HepG2 (cell line): ENCODE data around the gene ANKRA2. TPM values are rescaled to one million over a fixed set of nuclear protein-coding genes. Genes with fewer than 3 reads are reported as not detected.
A peak's percentile ranks its signal among the peaks of the same experiment; 100 is the strongest.

Experiments used
- AGO2 ChIP-seq: fragments of 200-400 bp; formaldehyde crosslinking; optimal IDR thresholded peaks from 2 replicates; pipeline ENCODE3; 2017; ENCODE audit warnings: mild to moderate bottlenecking, low read depth, low read length, moderate library complexity
- ARID2 ChIP-seq: sonication (generic); formaldehyde crosslinking; IDR thresholded peaks from 2 replicates; pipeline ENCODE4 v1.8.1; 2022; ENCODE audit warnings: mild to moderate bottlenecking, missing genetic modification reagents, borderline replicate concordance
- FIP1L1 ChIP-seq: fragments of 200-400 bp; formaldehyde crosslinking; IDR thresholded peaks from 2 replicates; pipeline ENCODE4 v1.6.1; 2018; ENCODE audit warnings: low read depth, mild to moderate bottlenecking, low read length, moderate library complexity, borderline replicate concordance; ENCODE audit not compliant: insufficient read depth
- FOSL2 ChIP-seq: sonication (generic); formaldehyde crosslinking; IDR thresholded peaks from 2 replicates; pipeline ENCODE4 v1.4.0; 2020; ENCODE audit warnings: missing genetic modification reagents
- GATAD2A ChIP-seq: IDR thresholded peaks from 2 replicates; pipeline ENCODE4 v1.6.1; 2016
- MAZ ChIP-seq, 2 experiments: sonication (generic) in 1 of 2; formaldehyde crosslinking in 1 of 2; IDR thresholded peaks; 2 replicates each; pipeline versions ENCODE4 v1.5.0 to v1.6.1; 2012 to 2020; ENCODE audit warnings: low read depth in 2 of 2, mild to moderate bottlenecking in 2 of 2, borderline replicate concordance in 1 of 2, improper control_type of control experiment in 1 of 2, low read length in 1 of 2, missing genetic modification reagents in 1 of 2, moderate library complexity in 1 of 2
- RORA ChIP-seq: sonication (generic); formaldehyde crosslinking; IDR thresholded peaks from 2 replicates; pipeline ENCODE4 v1.5.0; 2020; ENCODE audit warnings: mild to moderate bottlenecking, missing genetic modification reagents, moderate library complexity
- SOX5 ChIP-seq: IDR thresholded peaks from 2 replicates; pipeline ENCODE4 v1.6.1; 2016; ENCODE audit warnings: borderline replicate concordance
- ZNF510 ChIP-seq: sonication (generic); formaldehyde crosslinking; IDR thresholded peaks from 2 replicates; pipeline ENCODE4 v1.4.0; 2020; ENCODE audit warnings: low read depth, mild to moderate bottlenecking, missing genetic modification reagents
- ZNF790 ChIP-seq: sonication (generic); formaldehyde crosslinking; IDR thresholded peaks from 2 replicates; pipeline ENCODE4 v1.8.0; 2022; ENCODE audit warnings: missing genetic modification reagents, mild to moderate bottlenecking, borderline replicate concordance
- polyA plus RNA-seq, 8 experiments: library from polyadenylated mRNA; depleted of rRNA in 3 of 8; stranded (reverse) in 7 of 8; unstranded in 1 of 8; fragments of >200 nt; fragmentation: Illumina TruSeq in 4 of 8; extraction: Trizol in 4 of 8; gene quantifications; 2 replicates each; pipeline versions ENCODE4 v1.2.1 to v1.2.3, GENCODE V29; 2011 to 2016; ENCODE audit warnings: low read depth in 4 of 8, missing spikeins in 1 of 8, mixed read lengths in 1 of 8; ENCODE audit not compliant: insufficient read depth in 1 of 8
- total RNA-seq, 5 experiments: library from RNA; depleted of rRNA; stranded (reverse); fragments of >200 nt; fragmentation: Illumina TruSeq; extraction: Trizol; gene quantifications; 2 replicates each; pipeline ENCODE4 v1.2.3, GENCODE V29; 2016; ENCODE audit warnings: low read depth in 1 of 5
- TF ChIP-seq, protein P1 (sequence below): sonication (generic); formaldehyde crosslinking; IDR thresholded peaks from one replicate; pipeline ENCODE4 v1.5.1; 2020; ENCODE audit warnings: mild to moderate bottlenecking, missing genetic modification reagents; ENCODE audit errors: not compliant biosample characterization
- TF ChIP-seq, protein P2 (sequence below): sonication (generic); formaldehyde crosslinking; IDR thresholded peaks from 2 replicates; pipeline ENCODE4 v1.4.0; 2020; ENCODE audit warnings: missing genetic modification reagents
- TF ChIP-seq, protein P3 (sequence below): sonication (generic); formaldehyde crosslinking; IDR thresholded peaks from 2 replicates; pipeline ENCODE4 v1.4.0; 2020; ENCODE audit warnings: missing genetic modification reagents, borderline replicate concordance
- TF ChIP-seq, protein P4 (sequence below): sonication (generic); formaldehyde crosslinking; IDR thresholded peaks from 2 replicates; pipeline ENCODE4 v1.5.1; 2020; ENCODE audit warnings: missing genetic modification reagents, mild to moderate bottlenecking, borderline replicate concordance

The ANKRA2 gene
- total and polyA plus RNA-seq, 2 of the 13 experiments (the other 11 are each of a cell fraction or from before 2014, with no cell fraction given), result 23.6 to 33.6 TPM

DNA sequence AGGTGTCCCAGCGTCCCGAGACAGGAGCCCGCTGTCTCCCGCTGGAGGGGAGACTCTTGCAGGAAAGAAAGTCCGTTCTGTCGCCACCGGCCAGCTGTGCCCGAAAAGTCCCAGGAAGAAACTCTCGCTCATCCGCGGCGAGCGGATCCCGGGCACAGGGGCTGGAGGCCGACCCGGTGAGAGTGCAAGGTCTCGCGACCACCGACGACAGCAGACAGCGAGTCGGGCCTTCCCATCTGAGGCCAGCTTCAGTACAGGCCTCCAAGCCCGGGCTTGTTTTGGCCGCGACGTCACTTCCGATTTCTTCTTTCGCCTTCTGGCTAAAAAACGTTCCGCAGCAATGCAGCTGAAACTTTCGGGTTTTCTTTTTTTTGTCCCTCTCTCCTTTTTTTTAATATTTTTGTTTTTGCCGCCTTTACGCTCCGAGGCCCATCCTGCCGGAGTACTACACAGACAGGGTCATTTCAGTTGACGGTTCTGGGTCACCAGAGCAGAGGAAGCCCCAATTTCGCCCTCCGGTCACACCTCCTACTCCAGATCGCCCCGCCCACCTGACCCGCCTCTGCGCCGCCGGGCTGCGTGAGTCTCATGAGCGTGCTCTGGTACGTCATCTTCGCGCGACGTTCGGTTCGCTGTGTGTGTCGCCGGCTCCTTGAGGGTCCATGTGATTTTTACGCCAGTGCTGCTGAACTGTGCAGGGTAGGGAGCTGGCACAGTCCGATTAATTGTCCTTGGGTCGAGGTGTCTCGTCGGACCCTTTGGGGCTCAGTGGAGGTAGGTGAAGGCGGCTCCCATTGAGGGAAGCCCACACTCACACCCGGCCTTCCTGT is at the start of gene ANKRA2, which contains the start of gene UTP15 (continued):
- TF ChIP-seq AGO2 (no peak), ZNF510 (0 out of 2 replicates have a peak, but pooled peaks have one; percentile 51), ZNF790 (0 out of 2 replicates have a peak, but pooled peaks have one; percentile 62), FOSL2 (CRISPR knock-in tag) (peak; percentile 57), RORA (CRISPR knock-in tag) (no peak), GATAD2A (CRISPR knock-in tag) (peak; percentile 10; the same call in 1 of the 2 replicates), MAZ (IDR thresholded peaks at IDR 0.05; ENCODE audit: borderline replicate concordance, low read depth, low read length) (0 out of 2 replicates have a peak, but pooled peaks have one; percentile 5), MAZ (CRISPR knock-in tag; IDR thresholded peaks at IDR 0.05; ENCODE audit: low read depth) (no peak), FIP1L1 (no peak), ARID2 (no peak), SOX5 (CRISPR knock-in tag) (no peak)
- TF ChIP-seq, protein P1, sequence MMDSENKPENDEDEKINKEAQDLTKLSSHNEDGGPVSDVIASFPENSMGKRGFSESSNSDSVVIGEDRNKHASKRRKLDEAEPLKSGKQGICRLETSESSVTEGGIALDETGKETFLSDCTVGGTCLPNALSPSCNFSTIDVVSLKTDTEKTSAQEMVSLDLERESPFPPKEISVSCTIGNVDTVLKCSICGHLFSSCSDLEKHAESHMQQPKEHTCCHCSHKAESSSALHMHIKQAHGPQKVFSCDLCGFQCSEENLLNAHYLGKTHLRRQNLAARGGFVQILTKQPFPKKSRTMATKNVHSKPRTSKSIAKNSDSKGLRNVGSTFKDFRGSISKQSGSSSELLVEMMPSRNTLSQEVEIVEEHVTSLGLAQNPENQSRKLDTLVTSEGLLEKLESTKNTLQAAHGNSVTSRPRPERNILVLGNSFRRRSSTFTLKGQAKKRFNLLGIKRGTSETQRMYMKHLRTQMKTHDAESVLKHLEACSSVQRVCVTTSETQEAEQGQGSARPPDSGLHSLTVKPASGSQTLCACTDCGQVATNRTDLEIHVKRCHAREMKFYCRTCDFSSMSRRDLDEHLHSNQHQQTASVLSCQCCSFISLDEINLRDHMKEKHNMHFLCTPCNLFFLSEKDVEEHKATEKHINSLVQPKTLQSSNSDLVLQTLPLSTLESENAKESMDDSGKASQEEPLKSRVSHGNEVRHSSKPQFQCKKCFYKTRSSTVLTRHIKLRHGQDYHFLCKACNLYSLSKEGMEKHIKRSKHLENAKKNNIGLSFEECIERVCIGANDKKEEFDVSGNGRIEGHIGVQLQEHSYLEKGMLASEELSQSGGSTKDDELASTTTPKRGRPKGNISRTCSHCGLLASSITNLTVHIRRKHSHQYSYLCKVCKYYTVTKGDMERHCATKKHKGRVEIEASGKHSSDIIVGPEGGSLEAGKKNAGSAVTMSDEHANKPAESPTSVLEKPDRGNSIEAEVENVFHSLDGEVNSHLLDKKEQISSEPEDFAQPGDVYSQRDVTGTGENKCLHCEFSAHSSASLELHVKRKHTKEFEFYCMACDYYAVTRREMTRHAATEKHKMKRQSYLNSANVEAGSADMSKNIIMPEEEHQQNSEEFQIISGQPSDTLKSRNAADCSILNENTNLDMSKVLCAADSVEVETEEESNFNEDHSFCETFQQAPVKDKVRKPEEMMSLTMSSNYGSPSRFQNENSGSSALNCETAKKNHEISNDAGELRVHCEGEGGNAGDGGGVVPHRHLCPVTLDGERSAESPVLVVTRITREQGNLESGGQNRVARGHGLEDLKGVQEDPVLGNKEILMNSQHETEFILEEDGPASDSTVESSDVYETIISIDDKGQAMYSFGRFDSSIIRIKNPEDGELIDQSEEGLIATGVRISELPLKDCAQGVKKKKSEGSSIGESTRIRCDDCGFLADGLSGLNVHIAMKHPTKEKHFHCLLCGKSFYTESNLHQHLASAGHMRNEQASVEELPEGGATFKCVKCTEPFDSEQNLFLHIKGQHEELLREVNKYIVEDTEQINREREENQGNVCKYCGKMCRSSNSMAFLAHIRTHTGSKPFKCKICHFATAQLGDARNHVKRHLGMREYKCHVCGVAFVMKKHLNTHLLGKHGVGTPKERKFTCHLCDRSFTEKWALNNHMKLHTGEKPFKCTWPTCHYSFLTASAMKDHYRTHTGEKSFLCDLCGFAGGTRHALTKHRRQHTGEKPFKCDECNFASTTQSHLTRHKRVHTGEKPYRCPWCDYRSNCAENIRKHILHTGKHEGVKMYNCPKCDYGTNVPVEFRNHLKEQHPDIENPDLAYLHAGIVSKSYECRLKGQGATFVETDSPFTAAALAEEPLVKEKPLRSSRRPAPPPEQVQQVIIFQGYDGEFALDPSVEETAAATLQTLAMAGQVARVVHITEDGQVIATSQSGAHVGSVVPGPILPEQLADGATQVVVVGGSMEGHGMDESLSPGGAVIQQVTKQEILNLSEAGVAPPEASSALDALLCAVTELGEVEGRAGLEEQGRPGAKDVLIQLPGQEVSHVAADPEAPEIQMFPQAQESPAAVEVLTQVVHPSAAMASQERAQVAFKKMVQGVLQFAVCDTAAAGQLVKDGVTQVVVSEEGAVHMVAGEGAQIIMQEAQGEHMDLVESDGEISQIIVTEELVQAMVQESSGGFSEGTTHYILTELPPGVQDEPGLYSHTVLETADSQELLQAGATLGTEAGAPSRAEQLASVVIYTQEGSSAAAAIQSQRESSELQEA (CRISPR knock-in tag), result no peak
- TF ChIP-seq, protein P2, sequence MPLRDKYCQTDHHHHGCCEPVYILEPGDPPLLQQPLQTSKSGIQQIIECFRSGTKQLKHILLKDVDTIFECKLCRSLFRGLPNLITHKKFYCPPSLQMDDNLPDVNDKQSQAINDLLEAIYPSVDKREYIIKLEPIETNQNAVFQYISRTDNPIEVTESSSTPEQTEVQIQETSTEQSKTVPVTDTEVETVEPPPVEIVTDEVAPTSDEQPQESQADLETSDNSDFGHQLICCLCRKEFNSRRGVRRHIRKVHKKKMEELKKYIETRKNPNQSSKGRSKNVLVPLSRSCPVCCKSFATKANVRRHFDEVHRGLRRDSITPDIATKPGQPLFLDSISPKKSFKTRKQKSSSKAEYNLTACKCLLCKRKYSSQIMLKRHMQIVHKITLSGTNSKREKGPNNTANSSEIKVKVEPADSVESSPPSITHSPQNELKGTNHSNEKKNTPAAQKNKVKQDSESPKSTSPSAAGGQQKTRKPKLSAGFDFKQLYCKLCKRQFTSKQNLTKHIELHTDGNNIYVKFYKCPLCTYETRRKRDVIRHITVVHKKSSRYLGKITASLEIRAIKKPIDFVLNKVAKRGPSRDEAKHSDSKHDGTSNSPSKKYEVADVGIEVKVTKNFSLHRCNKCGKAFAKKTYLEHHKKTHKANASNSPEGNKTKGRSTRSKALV (CRISPR knock-in tag), result no peak
- TF ChIP-seq, protein P3, sequence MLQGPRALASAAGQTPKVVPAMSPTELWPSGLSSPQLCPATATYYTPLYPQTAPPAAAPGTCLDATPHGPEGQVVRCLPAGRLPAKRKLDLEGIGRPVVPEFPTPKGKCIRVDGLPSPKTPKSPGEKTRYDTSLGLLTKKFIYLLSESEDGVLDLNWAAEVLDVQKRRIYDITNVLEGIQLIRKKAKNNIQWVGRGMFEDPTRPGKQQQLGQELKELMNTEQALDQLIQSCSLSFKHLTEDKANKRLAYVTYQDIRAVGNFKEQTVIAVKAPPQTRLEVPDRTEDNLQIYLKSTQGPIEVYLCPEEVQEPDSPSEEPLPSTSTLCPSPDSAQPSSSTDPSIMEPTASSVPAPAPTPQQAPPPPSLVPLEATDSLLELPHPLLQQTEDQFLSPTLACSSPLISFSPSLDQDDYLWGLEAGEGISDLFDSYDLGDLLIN (CRISPR knock-in tag), result no peak; the same call in 1 of the 2 replicates
- TF ChIP-seq, protein P4, sequence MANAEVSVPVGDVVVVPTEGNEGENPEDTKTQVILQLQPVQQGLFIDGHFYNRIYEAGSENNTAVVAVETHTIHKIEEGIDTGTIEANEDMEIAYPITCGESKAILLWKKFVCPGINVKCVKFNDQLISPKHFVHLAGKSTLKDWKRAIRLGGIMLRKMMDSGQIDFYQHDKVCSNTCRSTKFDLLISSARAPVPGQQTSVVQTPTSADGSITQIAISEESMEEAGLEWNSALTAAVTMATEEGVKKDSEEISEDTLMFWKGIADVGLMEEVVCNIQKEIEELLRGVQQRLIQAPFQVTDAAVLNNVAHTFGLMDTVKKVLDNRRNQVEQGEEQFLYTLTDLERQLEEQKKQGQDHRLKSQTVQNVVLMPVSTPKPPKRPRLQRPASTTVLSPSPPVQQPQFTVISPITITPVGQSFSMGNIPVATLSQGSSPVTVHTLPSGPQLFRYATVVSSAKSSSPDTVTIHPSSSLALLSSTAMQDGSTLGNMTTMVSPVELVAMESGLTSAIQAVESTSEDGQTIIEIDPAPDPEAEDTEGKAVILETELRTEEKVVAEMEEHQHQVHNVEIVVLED (CRISPR knock-in tag), result peak; percentile 98
